Retinal pigment epithelial cell (primary cell): ENCODE data around the gene PSMG2.

Experiments
- DNase-seq: peaks from one replicate; pipeline ENCODE4 v3.0.0-alpha.2; 2010; ENCODE audit warnings: low read depth
- H3K4me3 ChIP-seq: 2 replicates; pipeline ENCODE4 v1.5.1; 2011; ENCODE audit warnings: mild to moderate bottlenecking, low read length, control low read depth, moderate library complexity
- CTCF ChIP-seq: conservative IDR thresholded peaks from 2 replicates; pipeline ENCODE4 v1.5.1; 2011; ENCODE audit warnings: low read depth, low read length, control low read depth, inconsistent platforms

PSMG2 gene

GRCh38 chr18:12659904-12660605, 42.8 kb upstream of the PSMG2 start:
- no peak for DNase-seq
- no peak overlapping the region for H3K4me3 ChIP-seq
- TF ChIP-seq CTCF, result peak; percentile 94

- H3K4me3 ChIP-seq, result no peak overlapping the region
- DNase-seq, result no peak
- TF ChIP-seq CTCF, result no peak
These were observed 34.8 kb upstream of the PSMG2 start for GRCh38 chr18:12668041-12668440.

DNA sequence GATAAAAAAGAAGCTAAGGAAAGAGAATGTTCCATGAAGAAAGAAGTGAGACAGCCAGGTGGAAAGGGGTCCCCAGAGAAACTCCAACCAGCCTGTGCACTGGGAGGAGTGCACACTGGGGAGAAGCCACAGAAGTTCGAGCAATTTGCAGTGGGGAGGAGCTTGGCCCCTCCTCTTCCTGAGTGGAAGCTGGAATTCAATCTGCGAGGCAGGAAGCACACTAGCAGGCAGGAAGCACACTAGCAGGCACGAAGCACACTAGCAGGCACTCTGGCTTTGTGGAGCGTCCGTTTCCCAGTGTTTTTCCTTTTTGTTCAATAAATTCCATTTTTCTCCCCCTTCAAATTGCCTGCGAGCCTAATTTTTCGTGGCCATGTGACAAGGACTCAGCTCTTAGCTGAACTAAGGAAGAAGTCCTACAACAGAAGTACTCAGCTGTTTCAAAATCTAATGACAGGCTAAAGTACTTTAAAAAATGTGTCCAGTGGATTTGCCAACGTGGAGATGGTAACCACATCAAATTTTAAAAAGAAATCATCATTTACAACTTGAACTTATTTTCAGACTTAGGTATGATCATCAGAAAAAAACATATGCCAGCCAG, 23.6 kb upstream of the PSMG2 start:
- H3K4me3 ChIP-seq, result no peak overlapping the region
- no peak for DNase-seq
- TF ChIP-seq CTCF, result no peak

- H3K4me3 ChIP-seq, result no peak overlapping the region
- DNase-seq, result no peak
- TF ChIP-seq CTCF, result peak; percentile 34
These were observed 16.7 kb upstream of the PSMG2 start for GRCh38 chr18:12686100-12686499.

- no peak overlapping the region for H3K4me3 ChIP-seq
- DNase-seq, result no peak
- TF ChIP-seq CTCF, result no peak
These were observed 13.5 kb upstream of the PSMG2 start for GRCh38 chr18:12689256-12689850.

DNA sequence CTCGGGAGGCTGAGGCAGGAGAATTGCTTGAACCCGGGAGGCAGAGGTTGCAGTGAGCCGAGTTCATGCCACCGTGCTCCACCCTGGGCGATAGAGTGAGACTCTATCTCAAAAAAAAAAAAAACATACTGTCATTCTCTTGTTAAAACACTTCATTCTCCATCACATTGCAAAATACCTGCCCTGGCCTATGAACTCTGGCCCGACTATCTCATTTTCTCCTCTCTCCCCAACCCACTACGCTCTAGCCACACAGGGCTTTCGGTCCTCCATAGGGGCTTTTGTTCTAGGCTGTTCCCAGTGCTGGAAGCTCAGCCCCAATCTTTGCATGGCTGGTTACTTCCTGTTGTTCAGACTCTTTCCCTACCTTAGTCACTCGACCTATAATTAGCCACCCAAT, 10.6 kb upstream of the PSMG2 start:
- H3K4me3 ChIP-seq, result no peak overlapping the region
- DNase-seq, result no peak
- TF ChIP-seq CTCF, result no peak

GRCh38 chr18:12694032-12694431, 8.8 kb upstream of the PSMG2 start:
- no peak for TF ChIP-seq CTCF
- H3K4me3 ChIP-seq, result no peak overlapping the region
- no peak for DNase-seq
